GM12875 (cell line): ENCODE data around the gene ANKH.

Experiments
- H3K4me3 ChIP-seq: one replicate; pipeline ENCODE4 v1.5.1; 2011; ENCODE audit warnings: low read depth, low read length, control low read depth
- TF ChIP-seq, protein P1 (sequence below): IDR thresholded peaks from 2 replicates; pipeline ENCODE4 v1.5.1; 2011; ENCODE audit warnings: low read depth, mild to moderate bottlenecking, control low read depth, inconsistent platforms, low read length, moderate library complexity, borderline replicate concordance; ENCODE audit not compliant: insufficient read depth

ANKH gene

DNA sequence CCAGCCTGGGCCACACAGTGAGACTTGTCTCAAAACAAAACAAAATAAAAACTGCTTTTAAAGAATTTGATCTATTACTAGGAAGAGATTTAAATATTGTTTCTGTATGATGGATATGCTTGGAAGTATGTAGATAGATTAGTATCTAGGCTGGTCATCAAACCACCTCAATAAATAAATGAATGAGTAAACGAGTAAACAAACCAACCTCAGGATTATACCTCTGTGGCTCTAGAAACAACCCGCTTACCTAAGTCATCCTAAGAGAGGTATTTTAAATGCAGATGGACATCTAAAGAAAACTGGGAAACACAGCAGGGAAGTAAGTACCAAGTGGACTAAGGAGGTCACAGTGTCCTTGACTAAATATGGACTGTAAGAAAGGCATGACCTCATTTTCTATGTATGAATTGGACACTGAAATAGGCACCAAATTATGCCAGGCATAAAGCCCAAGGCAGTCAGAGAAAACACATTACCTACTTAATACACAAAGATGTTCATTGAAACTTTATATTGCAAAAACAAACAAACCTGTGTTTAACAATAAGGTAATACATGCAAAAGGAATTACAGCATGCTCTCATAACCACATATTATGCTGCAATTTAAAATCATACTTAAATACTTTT, 7.3 kb downstream of the ANKH start:
- TF ChIP-seq, protein P1, sequence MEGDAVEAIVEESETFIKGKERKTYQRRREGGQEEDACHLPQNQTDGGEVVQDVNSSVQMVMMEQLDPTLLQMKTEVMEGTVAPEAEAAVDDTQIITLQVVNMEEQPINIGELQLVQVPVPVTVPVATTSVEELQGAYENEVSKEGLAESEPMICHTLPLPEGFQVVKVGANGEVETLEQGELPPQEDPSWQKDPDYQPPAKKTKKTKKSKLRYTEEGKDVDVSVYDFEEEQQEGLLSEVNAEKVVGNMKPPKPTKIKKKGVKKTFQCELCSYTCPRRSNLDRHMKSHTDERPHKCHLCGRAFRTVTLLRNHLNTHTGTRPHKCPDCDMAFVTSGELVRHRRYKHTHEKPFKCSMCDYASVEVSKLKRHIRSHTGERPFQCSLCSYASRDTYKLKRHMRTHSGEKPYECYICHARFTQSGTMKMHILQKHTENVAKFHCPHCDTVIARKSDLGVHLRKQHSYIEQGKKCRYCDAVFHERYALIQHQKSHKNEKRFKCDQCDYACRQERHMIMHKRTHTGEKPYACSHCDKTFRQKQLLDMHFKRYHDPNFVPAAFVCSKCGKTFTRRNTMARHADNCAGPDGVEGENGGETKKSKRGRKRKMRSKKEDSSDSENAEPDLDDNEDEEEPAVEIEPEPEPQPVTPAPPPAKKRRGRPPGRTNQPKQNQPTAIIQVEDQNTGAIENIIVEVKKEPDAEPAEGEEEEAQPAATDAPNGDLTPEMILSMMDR = no peak
- no peak overlapping the region for H3K4me3 ChIP-seq

DNA sequence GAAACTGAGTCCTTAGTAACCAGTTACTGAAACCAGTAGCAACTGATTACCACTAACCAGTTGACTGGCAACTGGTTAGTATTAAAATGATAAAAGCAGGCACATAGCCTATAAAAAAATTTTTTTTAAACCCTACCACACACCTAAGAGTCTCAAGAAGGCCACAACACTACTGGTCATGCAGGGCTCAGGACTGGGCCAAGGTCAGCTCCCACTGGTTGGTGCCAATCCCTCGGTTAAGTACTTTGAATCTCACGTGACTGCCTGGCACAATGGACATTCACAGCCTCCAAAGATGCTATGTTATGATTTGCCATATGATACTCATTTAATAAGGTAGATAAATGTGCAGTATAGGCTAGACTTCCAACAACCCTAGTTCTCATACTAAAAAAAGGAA, 8.5 kb downstream of the ANKH start:
- TF ChIP-seq, protein P1 = no peak
- H3K4me3 ChIP-seq = no peak overlapping the region

DNA sequence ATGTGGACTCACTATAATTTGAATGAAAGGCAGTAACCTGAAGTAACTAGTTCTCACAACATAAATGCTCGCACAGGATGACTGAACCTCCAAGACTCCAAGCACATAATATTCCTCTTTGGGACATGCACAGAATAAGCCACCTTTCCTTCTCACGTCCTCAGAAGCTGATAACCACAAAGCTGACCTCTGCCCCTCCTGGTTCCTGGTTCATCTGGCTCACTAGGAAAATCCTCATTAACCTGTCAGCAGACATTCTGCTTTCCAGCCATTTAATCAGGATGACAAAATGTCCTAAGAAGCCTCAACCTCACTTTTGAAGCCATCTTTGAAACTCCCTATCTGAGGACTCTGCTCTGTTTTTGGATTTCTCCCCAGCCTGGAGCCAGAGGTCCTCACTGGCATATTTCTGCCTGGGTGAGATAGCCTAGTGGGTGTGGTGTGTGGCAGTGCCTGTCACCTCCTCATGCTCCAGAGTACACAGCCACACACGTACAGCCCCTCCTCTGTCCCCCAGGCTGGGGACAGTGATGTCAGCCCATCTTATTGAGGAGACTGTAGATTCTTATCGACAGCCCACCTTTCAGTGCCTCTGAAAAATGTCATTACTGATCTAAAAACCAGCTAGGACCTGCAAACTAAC, 10.3 kb downstream of the ANKH start:
- no peak overlapping the region for H3K4me3 ChIP-seq
- TF ChIP-seq, protein P1 = no peak

DNA sequence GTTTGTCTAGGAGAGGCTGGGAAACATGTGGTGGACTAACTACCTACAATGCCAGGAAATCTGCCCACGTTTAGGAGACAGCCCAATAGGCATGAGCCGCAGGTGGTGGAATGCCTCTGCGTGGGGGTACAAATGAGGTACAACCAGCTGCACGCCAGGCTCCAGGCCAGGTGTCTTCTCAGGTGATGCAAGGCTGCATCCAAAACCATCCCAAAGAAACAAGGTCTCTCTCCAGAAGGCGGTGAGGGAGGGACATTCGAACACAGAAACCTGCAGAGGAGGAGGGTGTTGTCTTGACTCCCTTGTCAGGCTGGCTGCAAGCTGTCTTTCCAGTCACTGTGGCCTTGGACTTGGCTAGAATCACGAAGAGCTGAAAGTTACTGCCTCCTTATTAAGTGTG, 11.6 kb downstream of the ANKH start:
- no peak overlapping the region for H3K4me3 ChIP-seq
- TF ChIP-seq, protein P1 = no peak

DNA sequence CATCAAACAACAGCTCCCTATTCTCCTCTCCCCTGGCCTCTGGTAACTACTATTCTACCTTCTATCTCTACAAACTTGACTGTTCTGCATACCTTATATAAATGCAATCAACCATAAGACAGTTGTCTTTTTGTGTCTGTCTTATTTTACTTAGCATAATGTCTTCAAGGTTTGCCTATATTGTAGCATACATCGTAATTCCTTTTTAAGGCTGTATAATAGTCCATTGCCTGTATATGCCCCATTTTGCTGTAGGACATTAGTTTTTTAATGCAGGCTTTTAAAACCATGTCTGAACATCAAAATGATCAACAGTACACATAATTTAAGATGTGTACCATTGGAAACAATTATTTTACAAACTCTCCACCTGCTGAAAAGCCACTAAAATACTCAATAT, 12.4 kb downstream of the ANKH start:
- TF ChIP-seq, protein P1 = no peak
- no peak overlapping the region for H3K4me3 ChIP-seq

DNA sequence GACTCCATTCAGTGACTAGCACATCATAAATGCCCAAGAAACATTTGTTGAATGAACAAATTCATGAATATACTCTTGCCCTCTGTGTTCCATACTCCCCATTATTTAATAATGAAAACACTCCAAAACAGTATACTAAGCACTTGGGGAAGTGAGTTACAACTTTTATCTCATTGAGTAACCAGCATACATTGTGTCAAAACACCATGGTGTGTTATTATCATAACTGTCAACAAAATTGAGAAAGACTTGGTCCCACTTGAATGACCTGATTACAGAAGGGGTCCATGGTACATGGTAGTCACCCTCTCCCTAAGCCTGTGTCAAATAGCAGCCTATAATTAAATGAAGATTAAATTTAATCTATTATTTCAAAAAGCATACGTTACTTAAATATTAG, 16.2 kb downstream of the ANKH start:
- H3K4me3 ChIP-seq = no peak overlapping the region
- TF ChIP-seq, protein P1 = no peak

DNA sequence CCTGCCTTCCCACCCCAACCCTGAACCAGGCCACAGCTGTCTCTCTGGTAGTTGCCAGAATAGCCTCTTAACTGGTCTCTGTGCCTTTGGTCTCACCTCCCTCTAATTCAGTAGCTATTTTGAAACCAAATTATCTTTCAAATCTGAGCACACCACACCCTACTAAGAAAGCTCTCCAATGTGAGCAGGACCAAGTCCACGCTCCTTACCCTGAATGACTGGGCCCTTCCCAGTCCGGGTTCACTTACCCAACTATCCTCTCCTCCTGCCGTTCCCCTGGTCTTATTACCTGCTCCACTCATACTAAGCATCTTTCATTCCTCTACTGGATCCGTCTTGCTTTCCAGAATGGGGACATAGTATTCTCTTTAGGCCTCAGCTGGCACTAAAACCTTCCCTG, 16.8 kb downstream of the ANKH start:
- no peak overlapping the region for H3K4me3 ChIP-seq
- TF ChIP-seq, protein P1 = no peak
